C4-2B (cell line): ENCODE results near the gene SPRED2.

Experiments
- ZFX ChIP-seq: fragments of 450-650 bp; IDR thresholded peaks from 2 replicates; pipeline ENCODE4 v1.6.1; 2017
- TF ChIP-seq, protein P1 (sequence below): fragments of 450-650 bp; conservative IDR thresholded peaks from 2 replicates; pipeline ENCODE4 v1.5.1; 2017; ENCODE audit warnings: mild to moderate bottlenecking

DNA sequence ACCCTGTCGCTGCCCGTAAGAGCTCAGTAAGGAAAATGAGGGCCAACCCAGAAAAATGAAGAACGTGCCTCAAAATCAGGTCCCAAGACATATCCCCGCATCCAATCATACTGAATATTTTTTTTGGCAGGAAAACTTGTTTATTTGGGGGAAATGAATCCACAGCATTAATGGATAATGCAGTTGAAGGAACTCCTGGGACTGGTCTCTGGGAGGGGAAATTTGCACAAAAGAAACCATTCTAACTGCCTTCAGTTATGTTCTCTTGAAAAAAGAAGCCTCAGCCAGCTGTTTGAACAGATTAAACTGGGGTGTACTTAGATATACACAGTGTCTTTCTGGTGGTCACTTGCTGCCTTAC is 61.3 kb downstream of the SPRED2 start:
- TF ChIP-seq, protein P1, sequence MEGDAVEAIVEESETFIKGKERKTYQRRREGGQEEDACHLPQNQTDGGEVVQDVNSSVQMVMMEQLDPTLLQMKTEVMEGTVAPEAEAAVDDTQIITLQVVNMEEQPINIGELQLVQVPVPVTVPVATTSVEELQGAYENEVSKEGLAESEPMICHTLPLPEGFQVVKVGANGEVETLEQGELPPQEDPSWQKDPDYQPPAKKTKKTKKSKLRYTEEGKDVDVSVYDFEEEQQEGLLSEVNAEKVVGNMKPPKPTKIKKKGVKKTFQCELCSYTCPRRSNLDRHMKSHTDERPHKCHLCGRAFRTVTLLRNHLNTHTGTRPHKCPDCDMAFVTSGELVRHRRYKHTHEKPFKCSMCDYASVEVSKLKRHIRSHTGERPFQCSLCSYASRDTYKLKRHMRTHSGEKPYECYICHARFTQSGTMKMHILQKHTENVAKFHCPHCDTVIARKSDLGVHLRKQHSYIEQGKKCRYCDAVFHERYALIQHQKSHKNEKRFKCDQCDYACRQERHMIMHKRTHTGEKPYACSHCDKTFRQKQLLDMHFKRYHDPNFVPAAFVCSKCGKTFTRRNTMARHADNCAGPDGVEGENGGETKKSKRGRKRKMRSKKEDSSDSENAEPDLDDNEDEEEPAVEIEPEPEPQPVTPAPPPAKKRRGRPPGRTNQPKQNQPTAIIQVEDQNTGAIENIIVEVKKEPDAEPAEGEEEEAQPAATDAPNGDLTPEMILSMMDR: no peak
- no peak for TF ChIP-seq ZFX
